ENCODE results near the gene TEDC1. TPM values are rescaled to one million over a fixed set of nuclear protein-coding genes. Genes with fewer than 3 reads are reported as not detected.

The TEDC1 gene
- total RNA-seq, 1 experiment from 2014 or later = 30.3 TPM

GRCh38 chr14:105464501-105464900, 26.5 kb upstream of the TEDC1 start:
- Mint-ChIP-seq H3K36me3 (ENCODE audit: insufficient read depth, unreplicated experiment) (peaks cover 52% of the 10 kb centered on the region), H3K27me3 (ENCODE audit: insufficient read depth, unreplicated experiment) (no peaks in the 10 kb centered on the region), H3K4me1 (ENCODE audit: low read depth, unreplicated experiment) (no peaks in the 10 kb centered on the region), H3K4me3 (ENCODE audit: unreplicated experiment) (no peak overlapping the region), H3K27ac (ENCODE audit: unreplicated experiment) (no peak overlapping the region), H3K9me3 (ENCODE audit: unreplicated experiment) (no peaks in the 10 kb centered on the region)
- no peak for DNase-seq
- no peaks in the 10 kb centered on the region for H3K4me1 ChIP-seq
- BruUV-seq (replicated peaks) = no TSS peak
- intact Hi-C loops (cut with micrococcal nuclease; ENCODE audit: unreplicated experiment) = no loop called here
- H3K27me3 ChIP-seq (replicated peaks; ENCODE audit: control insufficient read depth, insufficient read depth, low read length) = no peaks in the 10 kb centered on the region
- no peak for TF ChIP-seq CTCF (IDR thresholded peaks at IDR 0.05; ENCODE audit: insufficient read depth in 1 of 2, low read depth in 1 of 2, low read length in 1 of 2, severe bottlenecking in 1 of 2, unreplicated experiment in 1 of 2)
- POLR2A ChIA-PET = no interaction called here
- H3K36me3 ChIP-seq (ENCODE audit: control insufficient read depth, insufficient read depth, low read length) = no peaks in the 10 kb centered on the region; the same call in none of the 2 replicates
- H3K9me3 ChIP-seq = no peaks in the 10 kb centered on the region
- no peak overlapping the region for H3K4me3 ChIP-seq (ENCODE audit: low read depth, low read length)
- CTCF ChIA-PET = no interaction called here

GRCh38 chr14:105465209-105466031, 25.6 kb upstream of the TEDC1 start:
- no peaks in the 10 kb centered on the region for H3K9me3 Mint-ChIP-seq (ENCODE audit: unreplicated experiment)
- Histone ChIP-seq H3K4me1 (no peaks in the 10 kb centered on the region), H3K9me3 (no peaks in the 10 kb centered on the region), H3K27me3 (replicated peaks; ENCODE audit: control insufficient read depth, insufficient read depth, low read length) (no peaks in the 10 kb centered on the region), H3K4me3 (ENCODE audit: low read depth, low read length) (no peak overlapping the region), H3K36me3 (ENCODE audit: control insufficient read depth, insufficient read depth, low read length) (no peaks in the 10 kb centered on the region; the same call in none of the 2 replicates)
- BruUV-seq (replicated peaks) = no TSS peak
- no peak for TF ChIP-seq CTCF (IDR thresholded peaks at IDR 0.05; ENCODE audit: insufficient read depth in 1 of 2, low read depth in 1 of 2, low read length in 1 of 2, severe bottlenecking in 1 of 2, unreplicated experiment in 1 of 2)
- DNase-seq = no peak
- ChIA-PET POLR2A (no interaction called here), CTCF (no interaction called here)
- no peak overlapping the region for H3K27ac Mint-ChIP-seq (ENCODE audit: unreplicated experiment)
- H3K4me3 Mint-ChIP-seq (ENCODE audit: unreplicated experiment) = no peak overlapping the region
- intact Hi-C loops (cut with micrococcal nuclease; ENCODE audit: unreplicated experiment) = no loop called here
- H3K36me3 Mint-ChIP-seq (ENCODE audit: insufficient read depth, unreplicated experiment) = peaks cover 50% of the 10 kb centered on the region
- no peaks in the 10 kb centered on the region for H3K4me1 Mint-ChIP-seq (ENCODE audit: low read depth, unreplicated experiment)
- no peaks in the 10 kb centered on the region for H3K27me3 Mint-ChIP-seq (ENCODE audit: insufficient read depth, unreplicated experiment)

- no peaks in the 10 kb centered on the region for H3K27me3 ChIP-seq (replicated peaks; ENCODE audit: control insufficient read depth, insufficient read depth, low read length)
- DNase-seq = no peak
- H3K36me3 ChIP-seq (ENCODE audit: control insufficient read depth, insufficient read depth, low read length) = no peaks in the 10 kb centered on the region; the same call in none of the 2 replicates
These were observed 24.4 kb upstream of the TEDC1 start for GRCh38 chr14:105466531-105467248.

More at GRCh38 chr14:105466531-105467248, 24.4 kb upstream of the TEDC1 start:
- no TSS peak for BruUV-seq (replicated peaks)
- POLR2A ChIA-PET = no interaction called here
- CTCF ChIA-PET = no interaction called here
- no peak for TF ChIP-seq CTCF (IDR thresholded peaks at IDR 0.05; ENCODE audit: insufficient read depth in 1 of 2, low read depth in 1 of 2, low read length in 1 of 2, severe bottlenecking in 1 of 2, unreplicated experiment in 1 of 2)
- no peak overlapping the region for H3K4me3 ChIP-seq (ENCODE audit: low read depth, low read length)
- H3K27me3 Mint-ChIP-seq (ENCODE audit: insufficient read depth, unreplicated experiment) = no peaks in the 10 kb centered on the region
- H3K4me1 ChIP-seq = peaks cover 6% of the 10 kb centered on the region; the same call in 1 of the 2 replicates
- H3K36me3 Mint-ChIP-seq (ENCODE audit: insufficient read depth, unreplicated experiment) = peaks cover 37% of the 10 kb centered on the region
- H3K4me1 Mint-ChIP-seq (ENCODE audit: low read depth, unreplicated experiment) = no peaks in the 10 kb centered on the region
- H3K4me3 Mint-ChIP-seq (ENCODE audit: unreplicated experiment) = no peak overlapping the region
- H3K27ac Mint-ChIP-seq (ENCODE audit: unreplicated experiment) = no peak overlapping the region
- no peaks in the 10 kb centered on the region for H3K9me3 Mint-ChIP-seq (ENCODE audit: unreplicated experiment)
- H3K9me3 ChIP-seq = no peaks in the 10 kb centered on the region
- intact Hi-C loops (cut with micrococcal nuclease; ENCODE audit: unreplicated experiment) = no loop called here

Data from Caco-2 (cell line).